ENCODE data around the gene MXI1. TPM values are rescaled to one million over a fixed set of nuclear protein-coding genes. Genes with fewer than 3 reads are reported as not detected.

MXI1 gene
- total RNA-seq, 1 experiment from 2014 or later: 19.5 TPM

- no peaks in the 10 kb centered on the region for H3K9me3 Mint-ChIP-seq (ENCODE audit: unreplicated experiment)
Observed at GRCh38 chr10:110284262-110284661, 76.9 kb downstream of the MXI1 start.

GRCh38 chr10:110285501-110285900, 78.1 kb downstream of the MXI1 start:
- no peak for DNase-seq (ENCODE audit: unreplicated experiment)
- no peaks in the 10 kb centered on the region for H3K27me3 Mint-ChIP-seq (ENCODE audit: insufficient read depth, unreplicated experiment)
- intact Hi-C loops (cut with micrococcal nuclease): no loop called here
- H3K9me3 Mint-ChIP-seq (ENCODE audit: unreplicated experiment): no peaks in the 10 kb centered on the region
- H3K4me3 Mint-ChIP-seq (ENCODE audit: unreplicated experiment): no peak overlapping the region
- no peak overlapping the region for H3K27ac Mint-ChIP-seq (ENCODE audit: low read depth, unreplicated experiment)
- no TSS peak for BruUV-seq (replicated peaks)
- ChIA-PET POLR2A (interaction anchor here (1.3 to 1.6 kb wide), 2 partner anchors 11 to 78 kb away, joined by 6 to 7 read pairs; partner anchors contain the start of gene MXI1), CTCF (interaction anchor here (0.5 to 1.5 kb wide), 4 partner anchors 106 to 401 kb away, joined by 3 to 8 read pairs (median 6); no protein-coding TSS in a partner anchor)
- H3K36me3 Mint-ChIP-seq (ENCODE audit: insufficient read depth, unreplicated experiment): peaks cover 65% of the 10 kb centered on the region
- no peak for TF ChIP-seq CTCF (IDR thresholded peaks at IDR 0.05; ENCODE audit: unreplicated experiment)
- no peaks in the 10 kb centered on the region for H3K4me1 Mint-ChIP-seq (ENCODE audit: insufficient read depth, unreplicated experiment)

More at GRCh38 chr10:110284262-110284661, 76.9 kb downstream of the MXI1 start:
- DNase-seq (ENCODE audit: unreplicated experiment): no peak
- H3K4me3 Mint-ChIP-seq (ENCODE audit: unreplicated experiment): no peak overlapping the region
- H3K4me1 Mint-ChIP-seq (ENCODE audit: insufficient read depth, unreplicated experiment): no peaks in the 10 kb centered on the region
- H3K27ac Mint-ChIP-seq (ENCODE audit: low read depth, unreplicated experiment): no peak overlapping the region
- intact Hi-C loops (cut with micrococcal nuclease): no loop called here
- no peak for TF ChIP-seq CTCF (IDR thresholded peaks at IDR 0.05; ENCODE audit: unreplicated experiment)
- peaks cover 65% of the 10 kb centered on the region for H3K36me3 Mint-ChIP-seq (ENCODE audit: insufficient read depth, unreplicated experiment)
- ChIA-PET CTCF (interaction anchor here (0.6 to 6.6 kb wide), 5 partner anchors 146 to 711 kb away, joined by 3 to 62 read pairs (median 3); no protein-coding TSS in a partner anchor), POLR2A (interaction anchor here (0.7 to 1.0 kb wide), 3 partner anchors 11 to 148 kb away, joined by 3 to 4 read pairs (median 3); no protein-coding TSS in a partner anchor)
- no peaks in the 10 kb centered on the region for H3K27me3 Mint-ChIP-seq (ENCODE audit: insufficient read depth, unreplicated experiment)
- BruUV-seq (replicated peaks): no TSS peak

GRCh38 chr10:110286841-110287240, 79.4 kb downstream of the MXI1 start:
- intact Hi-C loops (cut with micrococcal nuclease): no loop called here
- DNase-seq (ENCODE audit: unreplicated experiment): no peak

More at GRCh38 chr10:110286841-110287240, 79.4 kb downstream of the MXI1 start:
- Mint-ChIP-seq H3K4me1 (ENCODE audit: insufficient read depth, unreplicated experiment) (no peaks in the 10 kb centered on the region), H3K27ac (ENCODE audit: low read depth, unreplicated experiment) (no peak overlapping the region), H3K27me3 (ENCODE audit: insufficient read depth, unreplicated experiment) (no peaks in the 10 kb centered on the region), H3K9me3 (ENCODE audit: unreplicated experiment) (no peaks in the 10 kb centered on the region), H3K36me3 (ENCODE audit: insufficient read depth, unreplicated experiment) (peaks cover 59% of the 10 kb centered on the region), H3K4me3 (ENCODE audit: unreplicated experiment) (no peak overlapping the region)
- ChIA-PET POLR2A (interaction anchor here (1.6 kb wide), 1 partner anchor 80 kb away, joined by 7 read pairs; the partner anchor contains the start of gene MXI1), CTCF (interaction anchor here (0.6 to 3.3 kb wide), 4 partner anchors 8 to 403 kb away, joined by 3 to 15 read pairs (median 6); no protein-coding TSS in a partner anchor)
- no TSS peak for BruUV-seq (replicated peaks)
- TF ChIP-seq CTCF (IDR thresholded peaks at IDR 0.05; ENCODE audit: unreplicated experiment): no peak

All from MCF 10A (cell line).